Measurements from ENCODE around the gene CHST9.

CHST9 gene

GRCh38 chr18:27141876-27142275 lies 43.2 kb downstream of the CHST9 start:
- no peaks in the 10 kb centered on the region for H3K79me2 ChIP-seq (ENCODE audit: control insufficient read depth, low read length)
- no peaks in the 10 kb centered on the region for H3K9me3 ChIP-seq (ENCODE audit: control insufficient read depth, insufficient read depth, low read length)
- no peaks in the 10 kb centered on the region for H3K27me3 ChIP-seq (ENCODE audit: control insufficient read depth, low read length)
- H3K27ac ChIP-seq (ENCODE audit: low read depth, low read length) = no peak overlapping the region
- H3K36me3 ChIP-seq (ENCODE audit: control insufficient read depth, low read length) = no peaks in the 10 kb centered on the region
- no peaks in the 10 kb centered on the region for H3F3A ChIP-seq (ENCODE audit: control insufficient read depth, insufficient read depth)
- no peaks in the 10 kb centered on the region for H3K9me2 ChIP-seq (replicated peaks; ENCODE audit: control insufficient read depth, low read length)
- no peak overlapping the region for H3K4me3 ChIP-seq (ENCODE audit: low read length)
- no peaks in the 10 kb centered on the region for H4K20me1 ChIP-seq (ENCODE audit: control insufficient read depth, insufficient read depth, low read depth, low read length)
- TF ChIP-seq CTCF (IDR thresholded peaks at IDR 0.05; ENCODE audit: low read depth, low read length, poor library complexity, severe bottlenecking) (no peak), EZH2phosphoT487 (IDR thresholded peaks at IDR 0.05; ENCODE audit: borderline replicate concordance, low read length) (no peak)
- H3K4me2 ChIP-seq (ENCODE audit: low read length) = no peak overlapping the region
- no peaks in the 10 kb centered on the region for H3K4me1 ChIP-seq (ENCODE audit: control insufficient read depth, low read length)

GRCh38 chr18:27138079-27138478 lies 47.0 kb downstream of the CHST9 start:
- no peaks in the 10 kb centered on the region for H3K36me3 ChIP-seq (ENCODE audit: control insufficient read depth, low read length)
- H3K27me3 ChIP-seq (ENCODE audit: control insufficient read depth, low read length) = no peaks in the 10 kb centered on the region
- no peak overlapping the region for H3K4me3 ChIP-seq (ENCODE audit: low read length)
- H3F3A ChIP-seq (ENCODE audit: control insufficient read depth, insufficient read depth) = no peaks in the 10 kb centered on the region
- H3K9me2 ChIP-seq (replicated peaks; ENCODE audit: control insufficient read depth, low read length) = no peaks in the 10 kb centered on the region
- H3K27ac ChIP-seq (ENCODE audit: low read depth, low read length) = no peak overlapping the region
- no peaks in the 10 kb centered on the region for H3K9me3 ChIP-seq (ENCODE audit: control insufficient read depth, insufficient read depth, low read length)
- TF ChIP-seq EZH2phosphoT487 (IDR thresholded peaks at IDR 0.05; ENCODE audit: borderline replicate concordance, low read length) = no peak
- H4K20me1 ChIP-seq (ENCODE audit: control insufficient read depth, insufficient read depth, low read depth, low read length) = no peaks in the 10 kb centered on the region
- H3K79me2 ChIP-seq (ENCODE audit: control insufficient read depth, low read length) = no peaks in the 10 kb centered on the region
- H3K4me1 ChIP-seq (ENCODE audit: control insufficient read depth, low read length) = no peaks in the 10 kb centered on the region
- H3K4me2 ChIP-seq (ENCODE audit: low read length) = no peak overlapping the region

GRCh38 chr18:27136208-27136535 lies 48.9 kb downstream of the CHST9 start:
- Histone ChIP-seq H3K36me3 (ENCODE audit: control insufficient read depth, low read length) (no peaks in the 10 kb centered on the region), H3F3A (ENCODE audit: control insufficient read depth, insufficient read depth) (no peaks in the 10 kb centered on the region), H3K9me3 (ENCODE audit: control insufficient read depth, insufficient read depth, low read length) (no peaks in the 10 kb centered on the region), H3K9me2 (replicated peaks; ENCODE audit: control insufficient read depth, low read length) (no peaks in the 10 kb centered on the region), H3K4me3 (ENCODE audit: low read length) (no peak overlapping the region), H3K4me2 (ENCODE audit: low read length) (no peak overlapping the region), H3K79me2 (ENCODE audit: control insufficient read depth, low read length) (no peaks in the 10 kb centered on the region), H3K4me1 (ENCODE audit: control insufficient read depth, low read length) (no peaks in the 10 kb centered on the region), H3K27me3 (ENCODE audit: control insufficient read depth, low read length) (no peaks in the 10 kb centered on the region), H3K27ac (ENCODE audit: low read depth, low read length) (no peak overlapping the region), H4K20me1 (ENCODE audit: control insufficient read depth, insufficient read depth, low read depth, low read length) (no peaks in the 10 kb centered on the region)
- no peak for TF ChIP-seq EZH2phosphoT487 (IDR thresholded peaks at IDR 0.05; ENCODE audit: borderline replicate concordance, low read length)
- no peak for TF ChIP-seq CTCF (IDR thresholded peaks at IDR 0.05; ENCODE audit: low read depth, low read length, poor library complexity, severe bottlenecking)

- H3K36me3 ChIP-seq (ENCODE audit: control insufficient read depth, low read length) = no peaks in the 10 kb centered on the region
- no peaks in the 10 kb centered on the region for H3K27me3 ChIP-seq (ENCODE audit: control insufficient read depth, low read length)
- H3K9me2 ChIP-seq (replicated peaks; ENCODE audit: control insufficient read depth, low read length) = no peaks in the 10 kb centered on the region
- H3K9me3 ChIP-seq (ENCODE audit: control insufficient read depth, insufficient read depth, low read length) = no peaks in the 10 kb centered on the region
- TF ChIP-seq EZH2phosphoT487 (IDR thresholded peaks at IDR 0.05; ENCODE audit: borderline replicate concordance, low read length) = no peak
- TF ChIP-seq CTCF (IDR thresholded peaks at IDR 0.05; ENCODE audit: low read depth, low read length, poor library complexity, severe bottlenecking) = no peak
- no peak overlapping the region for H3K4me2 ChIP-seq (ENCODE audit: low read length)
- H3K4me3 ChIP-seq (ENCODE audit: low read length) = no peak overlapping the region
- no peaks in the 10 kb centered on the region for H4K20me1 ChIP-seq (ENCODE audit: control insufficient read depth, insufficient read depth, low read depth, low read length)
- no peak overlapping the region for H3K27ac ChIP-seq (ENCODE audit: low read depth, low read length)
- no peaks in the 10 kb centered on the region for H3F3A ChIP-seq (ENCODE audit: control insufficient read depth, insufficient read depth)
- no peaks in the 10 kb centered on the region for H3K79me2 ChIP-seq (ENCODE audit: control insufficient read depth, low read length)
- no peaks in the 10 kb centered on the region for H3K4me1 ChIP-seq (ENCODE audit: control insufficient read depth, low read length)
Measured at GRCh38 chr18:27135504-27136207, 49.5 kb downstream of the CHST9 start.

All from DOHH2 (cell line).